NCI-H2171 treated with DMSO at 0.1 percent for 48 hours (cell line): ENCODE data around the gene ACAA1.
"Not testable (repeated sequence)": the region's sequence is repeated elsewhere in the genome, so short reads cannot be mapped to it uniquely, and the experiment has no call there.

Experiments
- DNase-seq: peaks from one replicate; lab custom pipeline; 2025; lab: John Stamatoyannopoulos, UW

Gene ACAA1

DNA sequence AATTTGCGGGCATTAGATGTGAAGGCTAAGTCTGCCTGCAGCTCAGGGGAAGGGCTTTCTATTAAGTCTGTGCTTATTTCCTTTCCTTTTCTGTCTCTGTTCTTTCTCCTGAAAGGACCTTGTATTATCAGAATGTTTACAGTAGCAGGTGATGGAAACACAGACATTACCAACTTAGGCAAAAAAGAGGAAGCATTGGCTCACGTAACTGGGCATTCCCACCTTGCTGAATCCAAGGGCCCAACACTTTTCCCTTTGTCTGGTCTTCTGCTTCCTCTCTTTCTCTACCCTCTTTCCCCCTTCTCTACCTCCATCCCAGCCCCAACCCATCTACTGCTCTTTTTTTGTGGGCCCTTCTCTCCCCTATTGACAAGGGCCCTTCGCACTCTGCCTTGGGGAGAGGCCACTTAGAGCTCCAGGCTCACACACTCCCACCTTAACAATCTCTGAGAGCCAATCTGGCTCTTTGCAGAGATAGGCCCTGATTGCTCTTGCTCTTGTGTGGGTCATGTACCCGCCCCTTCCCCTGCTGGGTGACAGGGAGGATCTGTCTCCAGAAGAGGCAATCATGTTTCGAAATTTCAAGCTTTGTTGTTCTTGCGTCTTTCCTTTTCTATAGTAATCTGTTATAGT lies 35.0 kb downstream of the ACAA1 start:
- no peak for DNase-seq

DNA sequence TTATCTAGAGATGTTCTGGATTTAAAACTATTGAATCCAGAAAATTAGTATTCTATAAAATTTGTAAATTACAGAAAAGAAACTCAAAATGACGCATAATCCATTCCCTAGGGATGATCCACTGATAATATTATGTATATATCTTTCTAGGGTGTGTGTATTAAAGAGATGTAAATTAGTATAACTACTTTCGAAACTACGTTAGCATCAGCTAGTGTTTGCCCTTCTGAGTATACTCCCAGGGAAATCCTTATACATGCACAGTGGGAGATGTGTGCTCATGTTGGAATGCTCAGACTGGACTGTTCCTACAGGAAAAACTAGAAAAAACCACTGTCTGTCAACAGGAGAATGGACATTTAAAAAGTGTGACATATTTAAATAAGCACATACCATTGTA lies 36.4 kb downstream of the ACAA1 start:
- DNase-seq, result no peak

DNA sequence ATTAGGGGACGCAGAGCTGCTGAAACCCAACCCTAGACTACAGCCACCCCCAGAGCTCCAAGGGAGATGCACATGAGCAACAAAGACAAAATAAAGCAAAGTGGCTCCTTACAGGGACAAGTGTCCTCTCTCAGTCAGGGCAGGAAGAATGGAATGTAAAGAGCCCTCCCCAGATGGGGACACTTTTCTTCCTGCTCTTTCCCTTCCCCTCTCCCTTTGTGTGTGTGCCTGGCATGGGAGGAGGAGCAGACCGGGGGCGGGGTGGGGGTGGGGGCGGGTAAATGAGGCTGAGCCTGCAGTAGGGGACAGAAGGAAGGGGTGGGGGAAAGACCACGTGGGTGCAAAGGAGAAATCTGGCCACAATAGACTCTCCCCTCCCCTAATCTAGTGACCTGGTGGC lies 37.4 kb downstream of the ACAA1 start:
- DNase-seq, result no peak

DNA sequence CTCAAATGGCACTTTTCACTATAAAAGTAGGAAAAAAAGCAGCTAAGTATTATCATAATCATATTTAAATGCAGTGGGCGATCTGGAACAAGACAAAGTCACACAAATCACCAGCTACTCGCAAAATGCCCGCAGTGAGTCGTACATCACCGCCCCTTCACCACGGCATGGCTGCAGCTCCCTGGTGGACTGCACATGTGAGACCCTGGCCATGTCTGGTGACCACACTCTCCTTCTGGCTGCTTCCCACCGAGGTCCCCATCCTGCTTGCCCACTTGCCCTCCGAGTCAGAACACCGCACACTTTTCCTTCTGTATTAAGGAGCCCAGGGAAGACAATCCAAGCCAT lies 38.6 kb downstream of the ACAA1 start:
- DNase-seq, result no peak

DNA sequence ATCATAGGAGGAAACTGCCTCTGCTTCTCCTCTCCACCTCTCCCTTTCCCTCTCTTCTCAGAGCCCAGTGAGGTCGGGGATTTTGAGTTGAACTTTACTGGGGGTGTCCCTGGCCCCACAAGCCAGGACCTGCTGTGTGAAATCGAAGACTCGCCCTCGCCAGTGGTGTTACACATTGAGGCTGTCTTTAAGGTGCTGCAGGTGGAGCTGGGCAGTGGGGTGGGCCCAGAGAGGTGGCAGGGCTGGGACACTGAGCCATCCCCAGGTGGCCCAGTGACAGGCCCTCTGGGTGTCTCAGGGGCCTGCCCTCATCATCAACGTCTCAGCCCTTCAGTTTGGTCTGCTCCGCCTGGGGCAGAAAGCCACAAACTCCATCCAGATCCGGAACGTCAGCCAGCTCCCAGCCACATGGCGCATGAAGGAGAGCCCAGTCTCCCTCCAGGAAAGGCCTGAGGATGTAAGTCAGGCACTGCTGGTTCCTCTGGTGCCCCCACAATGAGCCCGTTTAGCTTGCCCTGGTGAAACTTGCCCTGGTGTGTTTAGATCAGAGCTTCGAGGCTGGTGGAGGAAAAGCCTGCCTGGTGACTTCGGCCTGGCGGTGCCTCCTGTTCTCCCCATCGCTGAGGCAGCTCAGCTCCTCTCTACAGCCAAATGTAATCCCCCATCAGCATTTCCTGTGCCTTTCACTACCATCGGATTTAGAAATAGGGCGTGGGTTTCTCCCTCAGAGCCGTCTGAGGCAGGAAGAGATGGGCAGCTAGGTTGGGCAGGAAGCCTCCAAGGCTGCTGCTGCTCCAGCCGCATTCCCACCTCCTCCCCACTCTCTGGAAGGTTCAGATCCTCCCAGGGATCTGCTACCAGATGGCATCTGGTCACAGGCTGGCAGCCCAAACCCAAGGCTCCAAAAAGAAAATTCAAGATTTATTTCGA lies 39.2 kb downstream of the ACAA1 start:
- no peak for DNase-seq

DNA sequence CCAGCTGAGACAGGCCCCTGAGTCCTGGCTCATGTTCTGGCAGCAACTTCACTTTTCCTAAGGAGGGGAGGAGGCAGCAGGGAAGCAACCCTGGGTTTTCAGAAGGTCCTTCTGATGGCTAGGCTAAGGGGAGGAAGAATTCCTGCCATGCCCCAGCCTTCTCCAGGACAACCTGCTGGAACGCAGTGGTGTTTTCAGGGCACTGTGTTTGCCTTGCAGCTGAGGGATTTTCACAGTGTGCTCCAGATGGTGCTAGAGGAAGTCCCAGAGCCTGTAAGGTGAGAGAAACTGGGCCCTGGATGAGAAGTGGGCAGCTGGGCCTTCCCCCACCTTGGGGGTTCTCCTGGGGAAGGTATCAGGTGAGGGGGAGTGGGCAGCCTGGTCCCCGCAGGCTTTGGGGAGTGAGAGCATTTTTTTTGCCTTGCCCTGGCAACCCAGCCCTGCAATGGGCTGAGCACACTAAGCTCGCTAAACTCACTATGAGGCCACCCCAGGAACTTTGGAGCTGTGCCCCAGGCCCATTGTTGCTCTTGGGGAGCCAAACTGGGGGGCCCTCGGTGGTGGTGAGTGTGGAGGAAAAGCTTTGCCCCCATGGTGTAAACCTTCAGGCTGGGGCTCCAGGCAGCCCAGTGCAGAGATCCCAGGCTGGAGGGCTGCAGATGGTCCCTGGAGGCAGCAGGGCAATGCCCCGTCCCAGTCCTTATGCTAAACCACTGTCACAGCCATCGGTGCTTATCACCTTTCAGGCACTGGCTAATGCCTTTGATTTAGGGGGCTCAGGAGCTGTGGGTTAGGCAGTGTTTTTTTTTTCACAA lies 41.1 kb downstream of the ACAA1 start:
- DNase-seq, result no peak

DNA sequence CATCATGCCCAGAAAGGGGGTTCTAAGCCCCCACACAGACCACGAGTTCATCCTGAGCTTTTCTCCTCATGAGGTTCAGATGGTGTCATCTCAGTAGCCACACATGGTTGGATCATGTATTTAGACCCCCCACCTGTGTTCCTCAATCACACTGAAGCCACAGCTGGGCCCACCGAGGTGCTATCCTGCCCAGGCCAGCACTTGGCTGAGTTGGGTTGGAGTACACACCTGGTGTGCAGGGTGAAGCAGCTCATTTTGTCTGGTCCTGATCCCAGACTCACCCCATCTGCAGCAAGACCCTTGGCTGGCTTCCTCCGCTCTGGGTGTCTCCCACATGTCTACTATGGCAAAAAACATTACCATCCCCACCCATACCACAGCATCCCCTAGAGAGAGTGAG lies 41.9 kb downstream of the ACAA1 start:
- DNase-seq, result no peak

DNA sequence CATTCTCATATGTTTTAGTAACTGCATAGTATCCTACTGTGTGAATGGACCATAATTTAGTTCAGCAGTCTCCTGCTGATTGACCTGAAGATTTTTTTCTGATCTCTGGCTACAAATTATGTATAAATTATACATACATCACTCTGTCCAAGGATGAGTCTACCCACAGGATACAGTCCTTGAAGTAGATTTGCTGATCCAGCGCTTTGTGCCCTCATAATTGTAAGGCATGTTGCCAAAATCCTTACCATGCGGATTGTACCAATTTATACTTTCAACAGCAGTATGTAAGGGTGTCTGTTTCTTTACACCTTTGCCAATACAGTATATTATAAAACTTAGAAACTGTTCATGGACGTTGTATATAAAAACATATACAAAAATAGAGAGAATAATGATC lies 46.5 kb downstream of the ACAA1 start:
- no peak for DNase-seq

DNA sequence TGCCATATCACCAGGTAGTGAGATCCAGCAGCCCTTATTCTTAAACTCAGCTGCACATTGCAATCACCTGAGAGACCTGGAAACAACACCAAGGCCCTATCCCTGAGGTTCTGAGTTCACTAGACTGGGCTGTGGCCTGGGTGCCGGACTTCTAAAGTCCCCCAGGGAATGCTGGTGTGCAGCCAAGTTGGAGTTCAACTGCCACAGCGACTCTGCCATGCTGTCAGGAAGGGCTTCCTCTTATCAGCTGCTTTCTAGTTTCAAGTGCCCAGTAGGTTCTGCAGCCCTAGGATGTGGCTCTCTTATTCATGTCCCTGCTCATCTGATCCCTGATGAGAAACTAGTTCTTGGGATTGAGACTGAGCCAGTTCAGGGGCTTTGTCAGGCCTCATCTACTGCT lies 47.8 kb downstream of the ACAA1 start:
- DNase-seq, result no peak

DNA sequence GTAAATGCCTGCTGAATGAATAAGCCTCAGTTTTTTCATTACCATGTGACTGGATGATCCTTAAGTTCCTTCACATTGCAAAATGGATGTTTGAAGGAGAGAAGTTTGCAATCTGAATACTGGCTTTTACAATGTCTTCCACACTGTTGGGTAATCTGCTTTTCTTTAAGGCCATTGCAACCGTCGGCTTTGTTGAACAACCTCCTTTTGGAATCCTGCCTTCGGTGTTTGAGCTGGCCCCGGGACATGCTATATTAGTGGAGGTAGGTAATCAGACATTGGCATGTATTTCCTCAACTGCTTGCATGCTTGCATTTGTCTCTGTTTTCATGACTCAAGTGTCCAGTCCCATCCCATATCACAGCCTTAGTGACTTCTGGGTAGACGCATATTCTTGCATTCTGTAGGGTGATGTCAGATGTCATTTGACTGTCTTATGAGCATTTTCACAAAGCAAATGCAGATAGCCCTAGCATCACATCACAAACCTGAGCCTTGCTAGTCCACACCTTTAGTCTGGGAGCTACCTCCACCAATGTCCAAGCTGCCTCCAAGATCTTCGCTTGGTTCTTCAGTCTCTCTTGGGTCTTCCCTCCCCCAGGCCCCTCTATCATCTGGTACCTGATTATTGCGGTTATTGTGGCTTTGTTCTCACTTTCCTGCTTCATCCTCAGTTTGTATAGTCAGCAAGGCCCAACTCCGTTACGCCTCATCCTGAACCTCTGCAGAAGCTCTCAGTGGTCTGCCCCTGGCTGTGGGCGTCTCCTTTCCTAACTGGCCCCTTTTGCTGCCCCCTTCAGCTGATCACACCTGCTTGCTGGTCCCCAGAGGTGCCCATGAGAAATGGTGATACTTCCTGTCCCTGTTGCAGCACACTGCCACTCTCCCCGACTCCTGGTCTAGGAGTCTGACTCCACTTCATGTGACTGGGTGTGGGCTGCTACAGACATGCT lies 48.5 kb downstream of the ACAA1 start:
- DNase-seq, result no peak

DNA sequence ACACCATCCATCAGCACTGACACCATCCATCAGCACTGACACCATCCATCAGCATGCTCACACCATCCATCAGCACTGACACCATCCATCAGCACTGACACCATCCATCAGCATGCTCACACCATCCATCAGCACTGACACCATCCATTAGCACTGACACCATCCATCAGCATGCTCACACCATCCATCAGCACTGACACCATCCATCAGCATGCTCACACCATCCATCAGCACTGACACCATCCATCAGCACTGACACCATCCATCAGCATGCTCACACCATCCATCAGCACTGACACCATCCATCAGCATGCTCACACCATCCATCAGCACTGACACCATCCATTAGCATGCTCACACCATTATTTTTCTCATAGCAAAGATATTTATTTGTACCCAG lies 49.6 kb downstream of the ACAA1 start:
- DNase-seq, result not testable (repeated sequence)

DNA sequence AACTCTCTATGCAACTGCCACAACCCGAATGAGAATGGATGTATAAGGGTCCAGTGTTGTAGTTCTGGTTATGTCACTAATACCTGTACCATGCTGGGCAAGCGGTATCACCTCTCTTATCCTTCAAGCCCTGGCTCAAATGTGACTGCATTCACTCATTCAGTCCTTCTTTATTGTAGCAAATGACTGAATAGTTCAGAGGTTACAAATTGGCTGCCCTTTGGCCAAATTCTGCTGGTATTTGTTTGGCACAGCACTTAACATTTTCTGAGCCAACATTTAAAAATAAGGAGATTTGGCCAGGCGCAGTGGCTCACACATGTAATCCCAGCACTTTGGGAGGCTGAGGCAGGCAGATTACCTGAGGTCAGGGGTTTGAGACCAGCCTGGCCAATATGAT lies 50.4 kb downstream of the ACAA1 start:
- DNase-seq, result no peak

DNA sequence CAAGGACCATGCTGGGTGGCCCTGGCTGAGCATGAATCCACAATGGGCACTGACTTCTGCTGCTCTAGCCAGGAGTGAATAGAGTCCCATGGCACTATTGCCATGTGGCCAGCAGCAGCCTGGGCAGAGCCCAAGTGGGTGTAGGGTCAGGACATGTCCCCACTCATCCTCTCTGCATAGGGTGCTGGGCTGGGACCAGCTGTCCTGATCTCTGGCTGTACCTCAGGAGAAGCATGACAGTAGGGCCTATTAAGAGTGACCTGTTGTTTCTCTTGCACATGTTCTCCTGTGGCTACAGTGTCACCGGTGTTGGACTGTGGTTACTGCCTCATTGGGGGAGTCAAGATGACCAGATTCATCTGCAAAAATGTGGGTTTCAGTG lies 51.0 kb downstream of the ACAA1 start:
- no peak for DNase-seq

DNA sequence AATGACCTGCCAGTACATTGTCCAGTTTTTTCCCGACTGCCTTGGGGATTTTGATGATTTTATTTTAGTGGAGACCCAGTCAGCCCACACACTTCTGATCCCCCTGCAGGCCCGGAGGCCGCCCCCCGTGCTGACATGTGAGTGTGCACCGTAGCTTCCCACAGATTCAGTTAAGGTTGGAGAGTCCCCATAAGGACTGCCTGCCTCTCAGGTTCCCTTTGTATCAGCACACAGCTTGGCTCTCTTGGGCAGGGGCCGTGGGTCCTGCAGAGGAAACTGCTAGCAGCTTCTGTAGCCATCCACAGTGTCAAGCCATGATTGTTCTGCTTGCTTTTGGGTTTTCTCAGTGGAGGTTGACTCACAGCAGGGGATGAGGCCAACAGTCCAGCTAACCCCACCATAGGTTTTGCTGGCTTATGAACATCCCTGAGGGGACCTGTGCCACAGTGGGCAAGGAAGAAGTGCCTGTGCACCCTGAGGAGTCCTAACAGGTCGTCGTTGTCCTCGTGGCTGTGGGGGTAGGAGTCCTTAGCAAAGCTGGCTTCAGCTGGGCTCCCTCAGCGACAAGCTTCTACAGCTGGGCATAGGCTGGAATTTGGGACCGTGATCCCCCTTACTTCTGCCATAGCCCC lies 51.5 kb downstream of the ACAA1 start:
- no peak for DNase-seq

DNA sequence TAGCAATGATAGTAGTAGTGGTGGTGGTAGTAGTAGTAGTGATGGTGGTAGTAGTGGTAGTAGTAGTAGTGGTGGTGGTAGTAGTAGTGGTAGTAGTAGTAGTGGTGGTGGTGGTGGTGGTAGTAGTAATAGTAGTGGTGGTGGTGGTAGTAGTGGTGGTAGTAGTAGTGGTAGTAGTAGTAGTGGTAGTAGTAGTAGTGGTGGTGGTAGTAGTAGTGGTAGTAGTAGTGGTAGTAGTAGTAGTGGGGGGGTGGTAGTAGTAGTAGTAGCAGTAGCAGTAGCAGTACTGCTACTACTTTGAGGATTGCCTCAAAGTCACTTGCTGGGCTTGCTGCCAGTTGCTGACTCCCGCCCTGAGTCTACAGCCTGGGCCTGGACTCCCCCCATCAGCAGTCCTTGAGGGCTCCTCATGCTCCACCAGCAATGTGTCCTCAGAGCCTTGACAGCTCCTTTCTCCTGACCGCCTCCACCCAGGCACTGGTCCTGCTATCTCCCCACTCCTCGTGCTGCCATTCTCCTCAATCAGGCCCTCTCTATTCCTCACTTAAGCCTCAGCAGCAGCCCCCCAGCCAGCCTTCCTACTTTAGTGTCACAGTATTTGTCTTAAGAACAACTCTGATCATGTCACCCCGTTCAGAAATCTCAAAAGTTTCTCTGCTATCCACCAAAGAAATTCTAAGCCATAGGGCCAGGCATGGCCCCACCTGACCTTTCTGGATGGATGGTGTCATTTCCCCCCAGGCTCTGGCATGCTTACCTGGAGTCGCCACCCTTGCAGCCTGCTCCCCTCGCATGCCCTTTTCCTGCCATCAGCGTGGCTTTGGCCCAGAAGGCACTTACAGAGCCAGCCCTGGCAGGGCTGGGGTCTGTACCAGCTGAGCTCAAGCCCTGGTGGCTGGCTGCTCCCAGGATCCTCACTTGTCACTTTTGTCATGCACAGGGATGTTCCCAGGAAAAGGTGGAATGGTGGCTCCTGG lies 52.3 kb downstream of the ACAA1 start:
- no peak for DNase-seq

DNA sequence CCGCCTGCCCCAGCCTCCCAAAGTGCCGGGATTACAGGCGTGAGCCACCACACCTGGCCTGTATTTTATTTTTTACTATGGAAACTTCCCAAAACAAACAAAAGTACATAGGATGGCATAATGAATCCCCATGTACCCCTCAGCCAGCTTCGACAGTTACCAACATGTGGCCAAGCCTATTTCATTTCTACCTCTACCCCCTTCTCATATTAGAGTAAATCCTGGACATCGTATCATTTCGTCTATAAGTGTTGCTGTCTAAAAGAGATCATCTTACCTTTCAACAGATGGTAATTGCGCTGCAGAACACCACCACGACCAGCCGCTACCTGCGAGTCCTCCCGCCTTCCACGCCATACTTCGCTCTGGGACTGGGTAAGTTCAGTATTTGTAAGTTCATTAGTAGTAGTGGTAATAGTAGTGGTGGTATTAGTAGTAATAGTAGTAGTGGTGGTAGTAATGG lies 53.0 kb downstream of the ACAA1 start:
- DNase-seq, result no peak

DNA sequence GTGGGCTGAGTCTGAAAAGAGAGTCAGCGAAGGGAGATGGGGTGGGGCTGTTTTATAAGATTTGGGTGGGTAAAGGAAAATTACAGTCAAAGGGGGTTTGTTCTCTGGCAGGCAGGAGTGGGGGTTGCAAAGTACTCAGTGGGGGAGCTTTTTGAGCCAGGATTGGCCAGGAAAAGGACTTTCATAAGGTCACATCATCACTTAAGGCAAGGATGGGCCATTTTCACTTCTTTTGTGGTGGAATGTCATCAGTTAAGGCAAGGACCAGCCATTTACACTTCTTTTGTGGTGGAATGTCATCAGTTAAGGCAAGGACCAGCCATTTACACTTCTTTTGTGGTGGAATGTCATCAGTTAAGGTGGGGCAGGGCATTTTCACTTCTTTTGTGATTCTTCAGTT lies 53.7 kb downstream of the ACAA1 start:
- not testable (repeated sequence) for DNase-seq

DNA sequence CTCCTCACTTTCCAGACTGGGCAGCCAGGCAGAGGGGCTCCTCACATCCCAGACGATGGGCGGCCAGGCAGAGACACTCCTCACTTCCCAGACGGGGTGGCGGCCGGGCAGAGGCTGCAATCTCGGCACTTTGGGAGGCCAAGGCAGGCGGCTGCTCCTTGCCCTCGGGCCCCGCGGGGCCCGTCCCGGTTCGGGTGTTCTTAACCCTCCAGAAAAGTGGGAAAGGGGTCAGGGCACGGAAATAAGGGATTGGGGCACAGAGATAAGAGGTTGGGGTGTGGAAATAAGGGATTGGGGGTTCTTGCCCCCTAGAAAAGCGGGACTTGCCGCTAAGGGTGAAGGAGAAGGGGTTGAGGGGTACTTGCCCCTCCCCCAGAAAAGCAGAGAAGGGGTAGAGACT lies 54.6 kb downstream of the ACAA1 start:
- not testable (repeated sequence) for DNase-seq

DNA sequence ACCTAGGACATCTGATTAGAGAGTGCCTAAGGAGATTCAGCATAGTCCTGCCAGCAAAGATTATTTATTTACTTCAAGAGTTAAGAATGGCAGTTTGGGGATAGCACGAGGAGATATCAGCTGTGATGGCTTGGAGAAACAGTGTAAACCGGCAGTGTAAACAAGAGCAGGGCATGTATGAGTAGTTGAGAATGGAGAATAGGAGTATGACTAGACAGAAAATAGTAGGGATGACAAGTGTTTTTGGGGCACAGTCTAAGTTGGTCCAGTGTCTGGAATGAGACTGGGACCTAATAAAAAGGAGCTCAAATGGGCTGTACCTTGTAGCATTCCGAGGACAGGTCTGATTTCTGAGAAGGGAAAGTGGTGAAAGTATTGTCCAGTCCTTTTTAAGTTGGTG lies 59.9 kb downstream of the ACAA1 start:
- DNase-seq, result not testable (repeated sequence)
